ENCODE results near the gene PPP1R26. TPM values are rescaled to one million over a fixed set of nuclear protein-coding genes. Genes with fewer than 3 reads are reported as not detected.

Gene PPP1R26
- total RNA-seq, 1 experiment from 2014 or later = 32.0 TPM

GRCh38 chr9:135519179-135519971, 39.8 kb downstream of the PPP1R26 start:
- no TSS peak for BruUV-seq (replicated peaks)
- intact Hi-C loops (cut with micrococcal nuclease) = no loop called here

More at GRCh38 chr9:135519179-135519971, 39.8 kb downstream of the PPP1R26 start:
- H3K4me2 ChIP-seq (ENCODE audit: low read length) = no peak overlapping the region
- no peaks in the 10 kb centered on the region for H3K36me3 ChIP-seq (ENCODE audit: control insufficient read depth in 1 of 2, insufficient read depth in 2 of 2, low read length in 2 of 2)
- ATAC-seq (no peak), DNase-seq (ENCODE audit: low read depth, low spot score) (no peak)
- no peak for TF ChIP-seq SRF (IDR thresholded peaks at IDR 0.05; ENCODE audit: low read depth)
- no peak for TF ChIP-seq FOSL1 (IDR thresholded peaks at IDR 0.05; ENCODE audit: low read depth)
- TF ChIP-seq EZH2 (IDR thresholded peaks at IDR 0.05) = no peak
- TF ChIP-seq POLR2AphosphoS5 (IDR thresholded peaks at IDR 0.05; ENCODE audit: low read depth, low read length) = no peak
- no peak for TF ChIP-seq JUND (IDR thresholded peaks at IDR 0.05)
- TF ChIP-seq RAD21 (IDR thresholded peaks at IDR 0.05; ENCODE audit: low read depth) = no peak
- no peak for TF ChIP-seq TCF7L2 (IDR thresholded peaks at IDR 0.05; ENCODE audit: borderline replicate concordance, extremely low read depth, insufficient read depth, insufficient read length)
- TF ChIP-seq POLR2A (IDR thresholded peaks at IDR 0.05; ENCODE audit: borderline replicate concordance, extremely low read depth, insufficient read depth, insufficient read length) = no peak
- TF ChIP-seq CEBPB (IDR thresholded peaks at IDR 0.05; ENCODE audit: low read depth) = no peak
- TF ChIP-seq ZNF274 (IDR thresholded peaks at IDR 0.05; ENCODE audit: low read depth, low read length) = no peak
- TF ChIP-seq YY1 (IDR thresholded peaks at IDR 0.05; ENCODE audit: extremely low read depth, insufficient replicate concordance, low read depth, low read length) = no peak
- TF ChIP-seq MAX (IDR thresholded peaks at IDR 0.05) = no peak
- no peak for TF ChIP-seq SP1 (IDR thresholded peaks at IDR 0.05; ENCODE audit: low read depth)
- no peak for TF ChIP-seq CTCF (IDR thresholded peaks at IDR 0.05 in 2 of 3, conservative IDR thresholded peaks at IDR 0.05 in 1 of 3; ENCODE audit: borderline replicate concordance in 1 of 3, insufficient read depth in 1 of 3, low read depth in 2 of 3, low read length in 2 of 3)
- TF ChIP-seq CBX3 (IDR thresholded peaks at IDR 0.05; ENCODE audit: low read depth) = no peak
- TF ChIP-seq EZH2phosphoT487 (IDR thresholded peaks at IDR 0.05; ENCODE audit: borderline replicate concordance) = no peak
- TF ChIP-seq ELF1 (IDR thresholded peaks at IDR 0.05; ENCODE audit: borderline replicate concordance, low read depth) = no peak
- no peak for TF ChIP-seq SIN3A (IDR thresholded peaks at IDR 0.05; ENCODE audit: low read depth)
- TF ChIP-seq ZBTB33 (IDR thresholded peaks at IDR 0.05; ENCODE audit: extremely low read depth, insufficient replicate concordance, low read length) = no peak
- H3K9me2 ChIP-seq (ENCODE audit: insufficient read depth) = no peaks in the 10 kb centered on the region
- CTCF ChIA-PET = no interaction called here
- RAD21 ChIA-PET (ENCODE audit: low non-redundant PET in 1 of 2, low total read pairs in 2 of 2, uncharacterized antibody in 2 of 2, unreplicated experiment in 2 of 2) = no interaction called here
- H3K4me3 ChIP-seq (replicated peaks in 1 of 2; ENCODE audit: low read depth in 1 of 2, low read length in 2 of 2) = no peak overlapping the region
- no peaks in the 10 kb centered on the region for H3K4me1 ChIP-seq (ENCODE audit: control insufficient read depth in 1 of 2, insufficient read depth in 2 of 2, low read length in 2 of 2)
- no peaks in the 10 kb centered on the region for H3K79me2 ChIP-seq (ENCODE audit: insufficient read depth, low read length)
- no peak overlapping the region for H2AFZ ChIP-seq (ENCODE audit: low read depth, low read length, poor library complexity, severe bottlenecking)
- H3K27ac ChIP-seq (ENCODE audit: low read depth, low read length) = no peak overlapping the region
- H3K9ac ChIP-seq (ENCODE audit: low read length) = no peak overlapping the region
- no peaks in the 10 kb centered on the region for H3K27me3 ChIP-seq (ENCODE audit: insufficient read depth, low read length)
- POLR2A ChIA-PET = no interaction called here
- H3K9me3 ChIP-seq (ENCODE audit: control insufficient read depth in 1 of 2, insufficient read depth in 1 of 2, low read depth in 1 of 2, low read length in 2 of 2) = no peaks in the 10 kb centered on the region
- no peaks in the 10 kb centered on the region for H4K20me1 ChIP-seq (ENCODE audit: insufficient read depth)

All from HCT116 (cell line).